IMR-90 (cell line): ENCODE data around the gene YBX2. TPM values are rescaled to one million over a fixed set of nuclear protein-coding genes. Genes with fewer than 3 reads are reported as not detected.

Experiments used
- ATAC-seq: fragments of 200-7000 bp; cut with Tn5 transposase; 2 replicates; pipeline ENCODE4 v1.9.1; 2020; ENCODE audit warnings: low read depth, mild to moderate bottlenecking, moderate library complexity
- BruUV-seq: library from RNA; stranded (reverse); fragments of 400-500 nt; replicated peaks from 2 replicates; lab custom pipeline; 2021; lab: Mats Ljungman, UMichigan
- CTCF ChIA-PET: fragments of 300-600 bp; formaldehyde crosslinking; extraction: SDS; loops from one replicate; lab custom pipeline; 2021; ENCODE audit warnings: antibody characterized with exemption; lab: Yijun Ruan, JAX
- POLR2A ChIA-PET: fragments of 300-600 bp; sonication (Branson Sonifier 250); formaldehyde crosslinking; loops from one replicate; lab custom pipeline; 2022; ENCODE audit warnings: antibody characterized with exemption; ENCODE audit not compliant: unreplicated experiment; lab: Charles Lee
- DNase-seq: peaks from one replicate; pipeline ENCODE4 v3.0.0; 2013
- H2AFZ ChIP-seq: replicated peaks from 2 replicates; pipeline ENCODE3; 2013; ENCODE audit warnings: low read length, mild to moderate bottlenecking; ENCODE audit not compliant: poor library complexity
- H2AK5ac ChIP-seq: 2 replicates; pipeline ENCODE4 v1.6.1; 2013; ENCODE audit warnings: low read depth, low read length, inconsistent platforms
- H2AK9ac ChIP-seq: replicated peaks from 2 replicates; pipeline ENCODE3; 2013; ENCODE audit warnings: mild to moderate bottlenecking, low read depth, low read length, moderate library complexity; ENCODE audit not compliant: poor library complexity
- H2BK120ac ChIP-seq: 2 replicates; pipeline ENCODE4 v1.6.1; 2013; ENCODE audit warnings: low read depth, low read length, inconsistent platforms
- H2BK15ac ChIP-seq: 3 replicates; pipeline ENCODE4 v1.6.1; 2013; ENCODE audit warnings: low read depth, low read length, inconsistent platforms
- H2BK20ac ChIP-seq: 2 replicates; pipeline ENCODE4 v1.6.1; 2013; ENCODE audit warnings: low read depth, mild to moderate bottlenecking, inconsistent platforms, low read length, moderate library complexity
- H2BK5ac ChIP-seq: 2 replicates; pipeline ENCODE4 v1.6.1; 2013; ENCODE audit warnings: mild to moderate bottlenecking, low read depth, low read length, inconsistent platforms; ENCODE audit not compliant: poor library complexity, severe bottlenecking
- H3K14ac ChIP-seq: replicated peaks from 2 replicates; pipeline ENCODE4 v1.6.1; 2013; ENCODE audit warnings: low read depth, low read length, inconsistent platforms
- H3K18ac ChIP-seq: 2 replicates; pipeline ENCODE4 v1.6.1; 2013; ENCODE audit warnings: low read depth, low read length, control low read depth
- H3K23ac ChIP-seq: 2 replicates; pipeline ENCODE4 v1.6.1; 2013; ENCODE audit warnings: low read depth, low read length, inconsistent platforms
- H3K27ac ChIP-seq: 2 replicates; pipeline ENCODE4 v1.5.1; 2013; ENCODE audit warnings: mild to moderate bottlenecking, control low read depth, low read length; ENCODE audit not compliant: insufficient read depth
- H3K27me3 ChIP-seq: 2 replicates; pipeline ENCODE4 v1.6.1; 2013; ENCODE audit warnings: low read length; ENCODE audit not compliant: control insufficient read depth, insufficient read depth
- H3K36me3 ChIP-seq: 2 replicates; pipeline ENCODE4 v1.6.1; 2013; ENCODE audit warnings: low read length, mixed read lengths; ENCODE audit not compliant: control insufficient read depth, insufficient read depth
- H3K4ac ChIP-seq: 2 replicates; pipeline ENCODE4 v1.6.1; 2013; ENCODE audit warnings: low read depth, low read length, inconsistent platforms
- H3K4me1 ChIP-seq: 2 replicates; pipeline ENCODE4 v1.6.1; 2013; ENCODE audit warnings: low read length, mixed read lengths; ENCODE audit not compliant: control insufficient read depth, insufficient read depth
- H3K4me2 ChIP-seq: 2 replicates; pipeline ENCODE4 v1.6.1; 2013; ENCODE audit warnings: low read depth, mild to moderate bottlenecking, control low read depth, low read length, moderate library complexity
- H3K4me3 ChIP-seq: 2 replicates; pipeline ENCODE4 v1.5.1; 2013; ENCODE audit warnings: low read depth, mild to moderate bottlenecking, control low read depth, low read length, moderate library complexity; ENCODE audit not compliant: insufficient read depth
- H3K56ac ChIP-seq: 2 replicates; pipeline ENCODE4 v1.6.1; 2013; ENCODE audit warnings: low read length, inconsistent platforms; ENCODE audit not compliant: insufficient read depth; ENCODE audit errors: extremely low read depth
- H3K79me1 ChIP-seq, 2 experiments: 2 replicates each; pipeline ENCODE4 v1.6.1; 2013; ENCODE audit warnings: low read length in 2 of 2, inconsistent platforms in 1 of 2, low read depth in 1 of 2
- H3K9ac ChIP-seq: 2 replicates; pipeline ENCODE4 v1.6.1; 2013; ENCODE audit warnings: low read depth, low read length, control low read depth
- H3K9me1 ChIP-seq: 2 replicates; pipeline ENCODE4 v1.6.1; 2013; ENCODE audit warnings: low read length, inconsistent platforms; ENCODE audit not compliant: insufficient read depth
- H3K9me3 ChIP-seq: 2 replicates; pipeline ENCODE4 v1.6.1; 2013; ENCODE audit warnings: low read length; ENCODE audit not compliant: control insufficient read depth, insufficient read depth
- H4K20me1 ChIP-seq: 2 replicates; pipeline ENCODE4 v1.6.1; 2013; ENCODE audit warnings: low read length, inconsistent platforms; ENCODE audit not compliant: insufficient read depth
- H4K5ac ChIP-seq: 2 replicates; pipeline ENCODE4 v1.6.1; 2013; ENCODE audit warnings: mild to moderate bottlenecking, low read depth, low read length, control low read depth
- H4K8ac ChIP-seq, 2 experiments: 2 replicates each; pipeline ENCODE4 v1.6.1; 2013; ENCODE audit warnings: low read depth in 2 of 2, low read length in 2 of 2, control low read depth in 1 of 2, inconsistent platforms in 1 of 2
- H4K91ac ChIP-seq: 2 replicates; pipeline ENCODE4 v1.6.1; 2013; ENCODE audit warnings: low read depth, low read length, inconsistent platforms; ENCODE audit not compliant: insufficient read depth
- CEBPB ChIP-seq: IDR thresholded peaks from 2 replicates; pipeline ENCODE4 v1.6.1; 2012; ENCODE audit warnings: low read depth, low read length, improper control_type of control experiment
- CHD1 ChIP-seq: IDR thresholded peaks from 2 replicates; pipeline ENCODE4 v1.6.1; 2012; ENCODE audit warnings: low read depth, low read length, improper control_type of control experiment
- FOS ChIP-seq: fragments of 150-350 bp; IDR thresholded peaks from 2 replicates; pipeline ENCODE4 v1.6.1; 2016; ENCODE audit warnings: low read depth, low read length
- MAFK ChIP-seq: IDR thresholded peaks from 2 replicates; pipeline ENCODE4 v1.6.1; 2012; ENCODE audit warnings: low read depth, low read length, improper control_type of control experiment
- MXI1 ChIP-seq: IDR thresholded peaks from 2 replicates; pipeline ENCODE4 v1.6.1; 2012; ENCODE audit warnings: low read depth, mild to moderate bottlenecking, low read length, moderate library complexity, borderline replicate concordance
- NFE2L2 ChIP-seq: fragments of 150-350 bp; IDR thresholded peaks from 2 replicates; pipeline ENCODE4 v1.6.1; 2016; ENCODE audit warnings: low read depth, mild to moderate bottlenecking, low read length
- RAD21 ChIP-seq: IDR thresholded peaks from 2 replicates; pipeline ENCODE4 v1.6.1; 2012; ENCODE audit warnings: low read length, improper control_type of control experiment
- RCOR1 ChIP-seq: IDR thresholded peaks from 2 replicates; pipeline ENCODE4 v1.6.1; 2012; ENCODE audit warnings: mild to moderate bottlenecking, low read length, improper control_type of control experiment; ENCODE audit not compliant: insufficient replicate concordance
- WGBS, 2 experiments: methylation state at CpG; one replicate each; pipeline versions ENCODE4 v1.1.5 to v1.1.7; 2013; ENCODE audit warnings: missing lambda C conversion rate in 2 of 2; ENCODE audit not compliant: insufficient read length in 1 of 2; ENCODE audit errors: extremely low coverage in 2 of 2; 5-methylcytosine and 5-hydroxymethylcytosine counted together
- dilution Hi-C: fragments of 300-500 bp; cut with HindIII; formaldehyde crosslinking; loops from one replicate; pipeline ENCODE4 v1.14.3; 2018; ENCODE audit warnings: low sequenced_read_pairs; ENCODE audit not compliant: unreplicated experiment
- in situ Hi-C: fragments of 300-500 bp; cut with MboI; formaldehyde crosslinking; loops from 3 replicates; pipeline ENCODE4 v1.14.3; 2019; ENCODE audit warnings: low sequenced_read_pairs, inconsistent platforms, mixed read lengths
- intact Hi-C: fragments of 100-400 bp; cut with micrococcal nuclease; formaldehyde crosslinking; loops from 2 replicates; pipeline ENCODE4 v1.10.0; 2022
- polyA plus RNA-seq, 3 experiments: library from polyadenylated mRNA; depleted of rRNA; stranded (reverse); fragments of >200 nt; gene quantifications; 2 replicates each; pipeline ENCODE4 v1.2.3, GENCODE V29; 2012; ENCODE audit warnings: low replicate concordance in 1 of 3
- total RNA-seq: library from RNA; depleted of rRNA; stranded (reverse); fragments of >200 nt; gene quantifications from 2 replicates; pipeline ENCODE4 v1.2.3, GENCODE V29; 2012
- TF ChIP-seq, protein P1 (sequence below): conservative IDR thresholded peaks from 2 replicates; pipeline ENCODE4 v1.5.1; 2012; ENCODE audit warnings: mild to moderate bottlenecking, low read depth, low read length, improper control_type of control experiment
- TF ChIP-seq, protein P2 (sequence below): fragments of 150-350 bp; IDR thresholded peaks from 2 replicates; pipeline ENCODE4 v1.6.1; 2017; ENCODE audit warnings: mild to moderate bottlenecking, antibody characterized with exemption, low read length, low read depth

Gene YBX2
- total and polyA plus RNA-seq, 2 of the 4 experiments (the other 2 are of a cell fraction) = 0.17 TPM; not detected in 1

DNA sequence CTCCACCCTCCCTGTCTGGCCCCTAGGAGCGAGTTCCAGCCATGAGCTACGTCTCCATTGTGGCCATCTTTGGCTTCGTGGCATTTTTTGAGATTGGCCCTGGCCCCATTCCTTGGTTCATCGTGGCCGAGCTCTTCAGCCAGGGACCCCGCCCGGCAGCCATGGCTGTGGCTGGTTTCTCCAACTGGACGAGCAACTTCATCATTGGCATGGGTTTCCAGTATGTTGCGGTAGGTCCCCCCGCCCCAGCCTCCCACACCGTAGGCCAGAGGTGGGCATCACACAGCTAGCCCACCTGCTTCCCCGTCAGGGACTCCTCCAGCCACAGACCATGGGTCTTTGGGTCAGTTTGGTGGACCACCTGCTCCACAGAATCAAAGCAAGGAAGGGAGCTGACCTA lies 8.8 kb downstream of the YBX2 start:
- no peak for ATAC-seq
- H2AK5ac ChIP-seq = no peak overlapping the region
- no peak for DNase-seq

More for the DNA sequence above, 8.8 kb downstream of the YBX2 start:
- intact Hi-C loops = no loop called here
- in situ Hi-C loops = no loop called here
- H4K5ac ChIP-seq = no peak overlapping the region
- H4K20me1 ChIP-seq = no peaks in the 10 kb centered on the region
- no peaks in the 10 kb centered on the region for H3K9me3 ChIP-seq
- no peak overlapping the region for H3K18ac ChIP-seq
- H2BK120ac ChIP-seq = no peak overlapping the region
- H2AK9ac ChIP-seq = no peak overlapping the region
- H3K56ac ChIP-seq = no peak overlapping the region
- H2AFZ ChIP-seq = no peak overlapping the region
- H2BK20ac ChIP-seq = no peak overlapping the region
- no peak overlapping the region for H3K4ac ChIP-seq
- no peak overlapping the region for H4K8ac ChIP-seq
- dilution Hi-C loops = no loop called here
- H3K4me3 ChIP-seq = no peak overlapping the region
- no peaks in the 10 kb centered on the region for H3K79me1 ChIP-seq
- no peak overlapping the region for H4K91ac ChIP-seq
- no peaks in the 10 kb centered on the region for H3K36me3 ChIP-seq
- no peak overlapping the region for H3K27ac ChIP-seq
- H3K4me2 ChIP-seq = no peak overlapping the region
- CTCF ChIA-PET = interaction anchor here (0.6 kb wide), 1 partner anchor 20 kb away, joined by 3 read pairs; no protein-coding TSS in a partner anchor
- peaks cover 2% of the 10 kb centered on the region; the same call in 1 of the 2 replicates for H3K4me1 ChIP-seq
- TF ChIP-seq NFE2L2 = no peak
- no peak for TF ChIP-seq CHD1
- no peak for TF ChIP-seq FOS
- TF ChIP-seq, protein P1, sequence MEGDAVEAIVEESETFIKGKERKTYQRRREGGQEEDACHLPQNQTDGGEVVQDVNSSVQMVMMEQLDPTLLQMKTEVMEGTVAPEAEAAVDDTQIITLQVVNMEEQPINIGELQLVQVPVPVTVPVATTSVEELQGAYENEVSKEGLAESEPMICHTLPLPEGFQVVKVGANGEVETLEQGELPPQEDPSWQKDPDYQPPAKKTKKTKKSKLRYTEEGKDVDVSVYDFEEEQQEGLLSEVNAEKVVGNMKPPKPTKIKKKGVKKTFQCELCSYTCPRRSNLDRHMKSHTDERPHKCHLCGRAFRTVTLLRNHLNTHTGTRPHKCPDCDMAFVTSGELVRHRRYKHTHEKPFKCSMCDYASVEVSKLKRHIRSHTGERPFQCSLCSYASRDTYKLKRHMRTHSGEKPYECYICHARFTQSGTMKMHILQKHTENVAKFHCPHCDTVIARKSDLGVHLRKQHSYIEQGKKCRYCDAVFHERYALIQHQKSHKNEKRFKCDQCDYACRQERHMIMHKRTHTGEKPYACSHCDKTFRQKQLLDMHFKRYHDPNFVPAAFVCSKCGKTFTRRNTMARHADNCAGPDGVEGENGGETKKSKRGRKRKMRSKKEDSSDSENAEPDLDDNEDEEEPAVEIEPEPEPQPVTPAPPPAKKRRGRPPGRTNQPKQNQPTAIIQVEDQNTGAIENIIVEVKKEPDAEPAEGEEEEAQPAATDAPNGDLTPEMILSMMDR = no peak
- TF ChIP-seq MAFK = no peak
- TF ChIP-seq CEBPB = no peak
- TF ChIP-seq RCOR1 = no peak
- TF ChIP-seq RAD21 = no peak
- TF ChIP-seq MXI1 = no peak
- TF ChIP-seq, protein P2, sequence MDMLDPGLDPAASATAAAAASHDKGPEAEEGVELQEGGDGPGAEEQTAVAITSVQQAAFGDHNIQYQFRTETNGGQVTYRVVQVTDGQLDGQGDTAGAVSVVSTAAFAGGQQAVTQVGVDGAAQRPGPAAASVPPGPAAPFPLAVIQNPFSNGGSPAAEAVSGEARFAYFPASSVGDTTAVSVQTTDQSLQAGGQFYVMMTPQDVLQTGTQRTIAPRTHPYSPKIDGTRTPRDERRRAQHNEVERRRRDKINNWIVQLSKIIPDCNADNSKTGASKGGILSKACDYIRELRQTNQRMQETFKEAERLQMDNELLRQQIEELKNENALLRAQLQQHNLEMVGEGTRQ = no peak
- H3K9me1 ChIP-seq = no peaks in the 10 kb centered on the region
- no peak overlapping the region for H3K14ac ChIP-seq
- no peak overlapping the region for H3K9ac ChIP-seq
- H2BK5ac ChIP-seq = no peak overlapping the region
- WGBS, 2 experiments = 65% methylated on average over 4 of the region's 12 CpGs; no CpG with 5 or more reads in 1 of the 2 experiments
- POLR2A ChIA-PET = no interaction called here
- no peak overlapping the region for H2BK15ac ChIP-seq
- H3K23ac ChIP-seq = no peak overlapping the region
- no TSS peak for BruUV-seq
- H3K27me3 ChIP-seq = peaks cover 59% of the 10 kb centered on the region
